RWPE2 (cell line): Measurements from ENCODE around the gene SART3.
A peak's percentile ranks its signal among the peaks of the same experiment; 100 is the strongest.

ENCODE experiments used
- ATAC-seq: fragments of 200-7000 bp; cut with Tn5 transposase; 3 replicates; pipeline ENCODE4 v1.9.1; 2021; ENCODE audit warnings: low read depth
- DNase-seq: peaks from one replicate; pipeline ENCODE4 v3.0.0-alpha.2; 2020; ENCODE audit warnings: low spot score
- H3K27ac ChIP-seq: fragments of 450-650 bp; 2 replicates; pipeline ENCODE4 v1.5.1; 2017; ENCODE audit warnings: mild to moderate bottlenecking; ENCODE audit not compliant: poor library complexity, severe bottlenecking
- H3K27me3 ChIP-seq: fragments of 250-450 bp; sonication (Bioruptor Pico); 2 replicates; pipeline ENCODE4 v1.5.1; 2021; ENCODE audit warnings: mild to moderate bottlenecking, moderate library complexity; ENCODE audit not compliant: insufficient read depth, poor library complexity, severe bottlenecking
- H3K36me3 ChIP-seq: fragments of 250-450 bp; sonication (Bioruptor Pico); 2 replicates; pipeline ENCODE4 v1.5.1; 2020; ENCODE audit warnings: low read depth, mild to moderate bottlenecking, moderate library complexity
- H3K4me1 ChIP-seq: fragments of 250-450 bp; sonication (Bioruptor Pico); 2 replicates; pipeline ENCODE4 v1.5.1; 2021; ENCODE audit warnings: mild to moderate bottlenecking, moderate library complexity; ENCODE audit not compliant: insufficient read depth, poor library complexity, severe bottlenecking
- H3K4me3 ChIP-seq: fragments of 250-450 bp; sonication (Bioruptor Pico); 2 replicates; pipeline ENCODE4 v1.5.1; 2021; ENCODE audit warnings: mild to moderate bottlenecking, moderate library complexity; ENCODE audit not compliant: severe bottlenecking
- H3K9me3 ChIP-seq: fragments of 250-450 bp; sonication (Bioruptor Pico); 2 replicates; pipeline ENCODE4 v1.5.1; 2021; ENCODE audit warnings: mild to moderate bottlenecking, moderate library complexity; ENCODE audit not compliant: severe bottlenecking
- TF ChIP-seq, protein P1 (sequence below): fragments of 450-650 bp; IDR thresholded peaks from one replicate; pipeline ENCODE4 v1.5.1; 2017; ENCODE audit warnings: mild to moderate bottlenecking, moderate library complexity; ENCODE audit not compliant: poor library complexity, severe bottlenecking

SART3 gene

DNA sequence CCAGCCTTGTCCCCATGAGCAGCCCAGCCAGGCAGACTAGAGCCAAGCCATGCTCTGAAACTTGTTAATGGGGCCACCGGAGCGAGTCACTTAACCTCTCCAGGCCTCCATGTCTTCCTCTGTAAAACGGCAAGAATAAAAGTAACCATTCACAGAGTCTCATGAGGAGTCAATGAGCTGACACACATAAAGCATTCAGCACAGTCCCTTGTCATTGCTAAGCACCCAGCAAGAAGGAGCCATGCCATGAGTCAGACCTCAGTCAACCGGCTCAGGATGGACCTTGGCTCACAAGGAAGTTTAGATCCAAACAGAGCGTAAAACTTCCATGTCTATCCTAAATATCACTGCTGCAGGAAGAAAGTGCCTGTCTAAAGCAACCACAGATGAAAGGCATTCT, 35.3 kb downstream of the SART3 start:
- Histone ChIP-seq H3K4me1 (no peaks in the 10 kb centered on the region), H3K9me3 (no peaks in the 10 kb centered on the region), H3K27me3 (no peaks in the 10 kb centered on the region), H3K36me3 (peaks cover 93% of the 10 kb centered on the region), H3K4me3 (no peak overlapping the region), H3K27ac (no peak overlapping the region)
- DNase-seq (no peak), ATAC-seq (no peak)
- TF ChIP-seq, protein P1, sequence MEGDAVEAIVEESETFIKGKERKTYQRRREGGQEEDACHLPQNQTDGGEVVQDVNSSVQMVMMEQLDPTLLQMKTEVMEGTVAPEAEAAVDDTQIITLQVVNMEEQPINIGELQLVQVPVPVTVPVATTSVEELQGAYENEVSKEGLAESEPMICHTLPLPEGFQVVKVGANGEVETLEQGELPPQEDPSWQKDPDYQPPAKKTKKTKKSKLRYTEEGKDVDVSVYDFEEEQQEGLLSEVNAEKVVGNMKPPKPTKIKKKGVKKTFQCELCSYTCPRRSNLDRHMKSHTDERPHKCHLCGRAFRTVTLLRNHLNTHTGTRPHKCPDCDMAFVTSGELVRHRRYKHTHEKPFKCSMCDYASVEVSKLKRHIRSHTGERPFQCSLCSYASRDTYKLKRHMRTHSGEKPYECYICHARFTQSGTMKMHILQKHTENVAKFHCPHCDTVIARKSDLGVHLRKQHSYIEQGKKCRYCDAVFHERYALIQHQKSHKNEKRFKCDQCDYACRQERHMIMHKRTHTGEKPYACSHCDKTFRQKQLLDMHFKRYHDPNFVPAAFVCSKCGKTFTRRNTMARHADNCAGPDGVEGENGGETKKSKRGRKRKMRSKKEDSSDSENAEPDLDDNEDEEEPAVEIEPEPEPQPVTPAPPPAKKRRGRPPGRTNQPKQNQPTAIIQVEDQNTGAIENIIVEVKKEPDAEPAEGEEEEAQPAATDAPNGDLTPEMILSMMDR = no peak

DNA sequence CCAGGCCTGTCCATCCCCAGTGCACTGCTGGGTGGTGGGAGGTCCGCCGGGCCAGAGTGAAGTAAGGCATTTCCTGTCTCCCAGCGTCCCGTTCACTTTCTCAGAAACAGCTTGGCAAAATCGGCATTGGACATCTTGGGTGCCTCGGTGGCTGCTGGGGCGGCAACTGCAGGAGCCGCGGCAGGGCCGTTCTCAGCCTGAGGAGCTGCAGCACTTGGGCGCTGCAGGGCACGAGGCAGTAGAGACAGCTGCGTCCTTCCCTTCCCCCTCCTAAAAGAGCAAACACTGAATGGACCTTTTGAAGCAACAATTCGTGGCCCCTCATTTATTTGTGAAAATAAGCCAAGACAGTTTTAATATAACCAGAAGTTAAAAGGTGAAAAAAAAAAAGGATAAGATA, 37.6 kb downstream of the SART3 start:
- DNase-seq (no peak), ATAC-seq (no peak)
- Histone ChIP-seq H3K27ac (no peak overlapping the region), H3K4me3 (no peak overlapping the region), H3K36me3 (peaks cover 83% of the 10 kb centered on the region), H3K4me1 (no peaks in the 10 kb centered on the region), H3K9me3 (no peaks in the 10 kb centered on the region), H3K27me3 (no peaks in the 10 kb centered on the region)
- TF ChIP-seq, protein P1 = no peak

DNA sequence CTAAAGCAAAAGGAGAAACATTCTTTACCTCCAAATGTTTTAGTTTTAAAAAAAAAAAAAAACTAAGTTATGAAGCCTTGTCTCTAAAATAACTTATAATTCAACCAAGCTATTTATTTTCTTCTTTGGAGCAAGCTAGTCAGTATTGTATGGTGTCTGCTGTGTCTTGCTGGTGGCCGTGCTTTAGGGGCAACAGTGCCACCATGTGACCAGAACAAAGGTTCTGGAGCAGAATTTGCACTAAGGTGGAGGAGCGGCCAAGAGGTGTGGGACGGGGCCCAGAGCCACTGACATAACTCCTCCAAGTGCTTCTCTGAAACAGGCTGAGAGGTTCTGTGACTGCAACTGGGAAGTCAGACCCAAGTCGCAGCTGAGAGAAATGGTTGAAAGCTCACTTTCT, 41.4 kb downstream of the SART3 start:
- TF ChIP-seq, protein P1 = peak; percentile 33
- Histone ChIP-seq H3K4me1 (no peaks in the 10 kb centered on the region), H3K36me3 (peaks cover 60% of the 10 kb centered on the region)

DNA sequence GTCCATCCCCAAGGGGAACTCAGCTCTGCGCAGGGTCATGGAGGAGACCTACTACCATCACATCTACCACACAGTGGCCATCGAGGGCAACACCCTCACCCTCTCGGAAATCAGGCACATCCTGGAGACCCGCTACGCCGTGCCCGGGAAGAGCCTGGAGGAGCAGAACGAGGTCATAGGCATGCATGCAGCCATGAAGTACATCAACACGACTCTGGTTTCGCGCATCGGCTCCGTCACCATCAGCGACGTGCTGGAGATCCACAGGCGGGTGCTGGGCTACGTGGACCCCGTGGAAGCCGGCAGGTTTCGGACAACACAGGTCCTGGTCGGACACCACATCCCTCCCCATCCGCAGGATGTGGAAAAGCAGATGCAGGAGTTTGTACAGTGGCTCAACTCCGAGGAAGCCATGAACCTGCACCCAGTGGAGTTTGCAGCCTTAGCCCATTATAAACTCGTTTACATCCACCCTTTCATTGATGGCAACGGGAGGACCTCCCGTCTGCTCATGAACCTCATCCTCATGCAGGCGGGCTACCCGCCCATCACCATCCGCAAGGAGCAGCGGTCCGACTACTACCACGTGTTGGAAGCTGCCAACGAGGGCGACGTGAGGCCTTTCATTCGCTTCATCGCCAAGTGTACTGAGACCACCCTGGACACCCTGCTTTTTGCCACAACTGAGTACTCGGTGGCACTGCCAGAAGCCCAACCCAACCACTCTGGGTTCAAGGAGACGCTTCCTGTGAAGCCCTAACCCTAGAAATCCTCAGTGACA, 42.1 kb downstream of the SART3 start:
- Histone ChIP-seq H3K27me3 (no peaks in the 10 kb centered on the region), H3K27ac (no peak overlapping the region), H3K9me3 (no peaks in the 10 kb centered on the region), H3K4me3 (no peak overlapping the region), H3K36me3 (peaks cover 55% of the 10 kb centered on the region), H3K4me1 (no peaks in the 10 kb centered on the region)
- no peak for DNase-seq
- TF ChIP-seq, protein P1 = no peak
- no peak for ATAC-seq

More for the DNA sequence above, 41.4 kb downstream of the SART3 start:
- Histone ChIP-seq H3K27me3 (no peaks in the 10 kb centered on the region), H3K27ac (no peak overlapping the region), H3K4me3 (no peak overlapping the region), H3K9me3 (no peaks in the 10 kb centered on the region)
- DNase-seq = no peak
- ATAC-seq = no peak

DNA sequence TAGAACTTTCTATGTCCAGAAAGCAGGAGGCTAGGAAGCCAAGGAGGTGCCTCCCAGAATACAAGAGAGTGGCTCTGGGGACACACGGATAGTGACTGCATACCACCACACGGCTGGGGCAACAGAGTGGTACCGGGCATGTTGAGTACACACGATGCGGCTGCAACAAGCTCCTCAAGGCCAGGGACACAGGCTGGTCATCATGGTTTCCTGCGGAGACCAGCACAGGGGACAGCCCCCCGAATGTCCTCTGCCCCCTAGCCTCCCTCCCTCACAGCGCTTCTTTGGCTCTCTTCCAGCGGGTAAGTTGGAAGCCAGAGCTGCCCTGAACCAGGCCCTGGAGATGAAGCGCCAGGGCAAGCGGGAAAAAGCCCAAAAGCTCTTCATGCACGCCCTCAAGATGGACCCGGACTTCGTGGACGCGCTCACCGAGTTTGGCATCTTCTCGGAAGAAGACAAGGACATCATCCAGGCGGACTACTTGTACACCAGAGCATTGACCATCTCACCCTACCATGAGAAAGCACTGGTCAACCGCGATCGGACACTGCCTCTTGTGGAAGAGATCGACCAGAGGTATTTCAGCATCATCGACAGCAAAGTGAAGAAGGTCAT, 42.8 kb downstream of the SART3 start:
- TF ChIP-seq, protein P1 = no peak
- DNase-seq (no peak), ATAC-seq (no peak)
- Histone ChIP-seq H3K4me3 (no peak overlapping the region), H3K27ac (no peak overlapping the region), H3K9me3 (no peaks in the 10 kb centered on the region), H3K27me3 (no peaks in the 10 kb centered on the region), H3K4me1 (no peaks in the 10 kb centered on the region), H3K36me3 (peaks cover 50% of the 10 kb centered on the region)
